H1 (cell line): ENCODE results near the gene AEBP1. TPM values are rescaled to one million over a fixed set of nuclear protein-coding genes. Genes with fewer than 3 reads are reported as not detected.

ENCODE experiments used
- CTCF ChIA-PET: fragments of 300-600 bp; sonication (Branson Sonifier 250); formaldehyde crosslinking; loops from one replicate; lab custom pipeline; 2021; ENCODE audit not compliant: partially characterized antibody; lab: Charles Lee
- POLR2A ChIA-PET: fragments of 300-600 bp; sonication (Branson Sonifier 250); formaldehyde crosslinking; loops from one replicate; lab custom pipeline; 2021; ENCODE audit warnings: inconsistent platforms; ENCODE audit not compliant: partially characterized antibody; lab: Charles Lee
- DNase-seq, 2 experiments: peaks; one replicate each; pipeline versions ENCODE4 v3.0.0 to v3.0.0-alpha.2; 2010 to 2022; ENCODE audit warnings: low spot score in 2 of 2, low read depth in 1 of 2, mixed read lengths in 1 of 2
- FAIRE-seq: peaks from 2 replicates; lab custom pipeline; 2011; peaks lifted over from hg19 to GRCh38; lab: Jason Lieb, UNC
- H2AFZ ChIP-seq: 2 replicates; pipeline ENCODE4 v1.8.1; 2012; ENCODE audit warnings: low read length, inconsistent platforms
- H2AK5ac ChIP-seq: 2 replicates; pipeline ENCODE4 v1.6.1; 2013; ENCODE audit warnings: low read depth, low read length
- H2BK120ac ChIP-seq: replicated peaks from 2 replicates; pipeline ENCODE3; 2013; ENCODE audit warnings: low read depth, low read length, inconsistent platforms
- H2BK12ac ChIP-seq: 2 replicates; pipeline ENCODE4 v1.6.1; 2013; ENCODE audit warnings: low read depth, low read length
- H2BK15ac ChIP-seq: 2 replicates; pipeline ENCODE4 v1.6.1; 2013; ENCODE audit warnings: low read length
- H2BK20ac ChIP-seq: 2 replicates; pipeline ENCODE4 v1.6.1; 2013; ENCODE audit warnings: low read length
- H2BK5ac ChIP-seq: 2 replicates; pipeline ENCODE4 v1.6.1; 2013; ENCODE audit warnings: low read depth, low read length
- H3K14ac ChIP-seq: 2 replicates; pipeline ENCODE4 v1.6.1; 2013; ENCODE audit warnings: inconsistent platforms; ENCODE audit not compliant: insufficient read length
- H3K18ac ChIP-seq: 2 replicates; pipeline ENCODE4 v1.6.1; 2013; ENCODE audit warnings: low read length; ENCODE audit errors: extremely low read depth
- H3K23ac ChIP-seq: 2 replicates; pipeline ENCODE4 v1.6.1; 2013; ENCODE audit warnings: inconsistent platforms; ENCODE audit not compliant: insufficient read length
- H3K23me2 ChIP-seq: 2 replicates; pipeline ENCODE4 v1.6.1; 2013; ENCODE audit warnings: low read depth, low read length
- H3K27ac ChIP-seq: 2 replicates; pipeline ENCODE4 v1.6.1; 2011; ENCODE audit warnings: low read depth, low read length, inconsistent platforms
- H3K27me3 ChIP-seq, 4 experiments: replicated peaks in 1 of 4; 1 replicate in 1 of 4; 2 replicates in 3 of 4; pipeline versions ENCODE4 v1.6.1 to v1.8.1; 2011 to 2013; ENCODE audit warnings: low read length in 3 of 4, mild to moderate bottlenecking in 3 of 4, inconsistent platforms in 2 of 4, mixed read lengths in 2 of 4, moderate library complexity in 1 of 4; ENCODE audit not compliant: control insufficient read depth in 3 of 4, insufficient read depth in 3 of 4; ENCODE audit errors: extremely low read depth in 1 of 4
- H3K36me3 ChIP-seq, 4 experiments: 2 replicates each; pipeline versions ENCODE4 v1.6.1 to v1.8.1; 2011 to 2013; ENCODE audit warnings: mild to moderate bottlenecking in 4 of 4, low read length in 3 of 4, moderate library complexity in 2 of 4, control low read depth in 1 of 4, inconsistent platforms in 1 of 4; ENCODE audit not compliant: insufficient read depth in 4 of 4, control insufficient read depth in 2 of 4
- H3K4ac ChIP-seq: replicated peaks from 2 replicates; pipeline ENCODE3; 2013; ENCODE audit warnings: low read length, low read depth, mixed read lengths, inconsistent platforms; ENCODE audit not compliant: insufficient read length
- H3K4me1 ChIP-seq, 4 experiments: replicated peaks in 1 of 4; 1 replicate in 1 of 4; 2 replicates in 3 of 4; pipeline versions ENCODE4 v1.6.1 to v1.8.1; 2011 to 2013; ENCODE audit warnings: low read length in 3 of 4, inconsistent platforms in 2 of 4, mixed read lengths in 1 of 4; ENCODE audit not compliant: insufficient read depth in 4 of 4, control insufficient read depth in 3 of 4
- H3K4me2 ChIP-seq, 2 experiments: 2 replicates each; pipeline versions ENCODE4 v1.6.1 to v1.8.1; 2011 to 2013; ENCODE audit warnings: low read depth in 2 of 2, low read length in 2 of 2, control low read depth in 1 of 2, inconsistent platforms in 1 of 2, mild to moderate bottlenecking in 1 of 2; ENCODE audit not compliant: insufficient read depth in 1 of 2
- H3K4me3 ChIP-seq, 4 experiments: fragments of 200-600, 300-600 bp in 1 of 4; sonication (generic), shearing (Covaris generic), sonication (Bioruptor Twin) in 1 of 4; 2 replicates each; pipeline versions ENCODE4 v1.5.1 to v1.8.1; 2011 to 2016; ENCODE audit warnings: low read length in 4 of 4, low read depth in 3 of 4, control low read depth in 2 of 4, inconsistent platforms in 2 of 4, mild to moderate bottlenecking in 2 of 4, mixed read lengths in 1 of 4, moderate library complexity in 1 of 4; ENCODE audit not compliant: insufficient read depth in 2 of 4; ENCODE audit errors: extremely low read depth in 1 of 4
- H3K56ac ChIP-seq: replicated peaks from 2 replicates; pipeline ENCODE3; 2013; ENCODE audit warnings: low read depth, mild to moderate bottlenecking, mixed read lengths, low read length, inconsistent platforms; ENCODE audit not compliant: insufficient read length
- H3K79me1 ChIP-seq: 2 replicates; pipeline ENCODE4 v1.6.1; 2013; ENCODE audit warnings: low read depth, low read length, control low read depth
- H3K79me2 ChIP-seq, 2 experiments: 2 replicates each; pipeline versions ENCODE4 v1.6.1 to v1.8.1; 2012 to 2013; ENCODE audit warnings: low read length in 2 of 2, mild to moderate bottlenecking in 2 of 2, inconsistent platforms in 1 of 2; ENCODE audit not compliant: insufficient read depth in 2 of 2, control insufficient read depth in 1 of 2
- H3K9ac ChIP-seq, 4 experiments: replicated peaks in 1 of 4; 1 replicate in 1 of 4; 2 replicates in 3 of 4; pipeline versions ENCODE4 v1.6.1 to v1.8.1; 2011 to 2013; ENCODE audit warnings: low read depth in 3 of 4, low read length in 3 of 4, control low read depth in 2 of 4, mild to moderate bottlenecking in 2 of 4, moderate library complexity in 2 of 4, inconsistent platforms in 1 of 4; ENCODE audit errors: extremely low read depth in 1 of 4
- H3K9me3 ChIP-seq, 2 experiments: 2 replicates each; pipeline versions ENCODE4 v1.6.1 to v1.8.1; 2012 to 2013; ENCODE audit warnings: mild to moderate bottlenecking in 2 of 2, moderate library complexity in 2 of 2, control low read depth in 1 of 2, inconsistent platforms in 1 of 2, low read depth in 1 of 2, low read length in 1 of 2, mixed read lengths in 1 of 2; ENCODE audit not compliant: insufficient read depth in 2 of 2
- H4K20me1 ChIP-seq, 2 experiments: replicated peaks in 1 of 2; 2 replicates each; pipeline versions ENCODE3 to v1.8.1; 2011 to 2013; ENCODE audit warnings: inconsistent platforms in 2 of 2, low read length in 2 of 2, mild to moderate bottlenecking in 1 of 2; ENCODE audit not compliant: insufficient read depth in 2 of 2, control insufficient read depth in 1 of 2
- H4K5ac ChIP-seq: 2 replicates; pipeline ENCODE4 v1.6.1; 2013; ENCODE audit warnings: low read length, low read depth, mixed read lengths, inconsistent platforms; ENCODE audit not compliant: insufficient read length
- H4K8ac ChIP-seq: 2 replicates; pipeline ENCODE4 v1.8.0; 2013; ENCODE audit warnings: mild to moderate bottlenecking, moderate library complexity, low read length, inconsistent platforms; ENCODE audit not compliant: insufficient read depth; ENCODE audit errors: extremely low read depth
- H4K91ac ChIP-seq: replicated peaks from 2 replicates; pipeline ENCODE3; 2013; ENCODE audit warnings: low read length, mixed read lengths, inconsistent platforms; ENCODE audit not compliant: insufficient read length
- BACH1 ChIP-seq: IDR thresholded peaks from 2 replicates; pipeline ENCODE4 v1.6.1; 2012; ENCODE audit warnings: low read length, improper control_type of control experiment
- SP1 ChIP-seq: IDR thresholded peaks from 2 replicates; pipeline ENCODE4 v1.6.1; 2011; ENCODE audit warnings: low read depth, low read length
- SP2 ChIP-seq: IDR thresholded peaks from 2 replicates; pipeline ENCODE4 v1.6.1; 2012; ENCODE audit warnings: mild to moderate bottlenecking, low read length, inconsistent platforms
- SP4 ChIP-seq: IDR thresholded peaks from 2 replicates; pipeline ENCODE4 v1.6.1; 2012; ENCODE audit warnings: low read length, inconsistent platforms
- WGBS, 2 experiments: shearing (Covaris generic) in 1 of 2; methylation state at CpG; one replicate each; pipeline versions ENCODE4 v1.1.6 to v1.1.7; 2013 to 2015; ENCODE audit warnings: low lambda C conversion rate in 2 of 2, mixed read lengths in 2 of 2, inconsistent platforms in 1 of 2, low coverage in 1 of 2, missing lambda C conversion rate in 1 of 2; ENCODE audit not compliant: insufficient replicate concordance in 2 of 2, insufficient coverage in 1 of 2, insufficient read length in 1 of 2; ENCODE audit errors: extremely low coverage in 1 of 2, missing lambda C conversion rate in 1 of 2; 5-methylcytosine and 5-hydroxymethylcytosine counted together
- polyA plus RNA-seq, 7 experiments: library from polyadenylated mRNA; depleted of rRNA in 3 of 7; stranded (reverse) in 5 of 7; unstranded in 2 of 7; fragments of >200 nt in 5 of 7; fragments of 200-250 nt in 2 of 7; gene quantifications; 1 replicate in 5 of 7; 2 replicates in 1 of 7; 4 replicates in 1 of 7; pipeline versions ENCODE4 v1.2.1 to v1.2.3, GENCODE V29; 2011 to 2013; ENCODE audit warnings: missing spikeins in 2 of 7, mixed read lengths in 2 of 7
- total RNA-seq: library from RNA; stranded (reverse); fragmentation: NEBNext Ultra II Directional; extraction: Animal tissue kit (Norgen Biotek cat#: 25700); gene quantifications from 2 replicates; pipeline ENCODE4 v1.2.1, GENCODE V29; 2021

Gene AEBP1
- total and polyA plus RNA-seq, 2 of the 8 experiments (the other 6 are each of a cell fraction or from before 2014, with no cell fraction given): 10.4 to 41.2 TPM

- no peak overlapping the region for H4K91ac ChIP-seq
- no peak overlapping the region for H2AFZ ChIP-seq
- DNase-seq (no peak), FAIRE-seq (no peak)
- TF ChIP-seq BACH1 (no peak), SP4 (no peak), SP2 (no peak), SP1 (no peak)
- no peak overlapping the region for H3K4me2 ChIP-seq
- CTCF ChIA-PET: no interaction called here
- POLR2A ChIA-PET: no interaction called here
- no peaks in the 10 kb centered on the region for H3K79me2 ChIP-seq
- WGBS, 2 experiments: 92% methylated on average over 7 of the region's 7 CpGs; no CpG with 5 or more reads in 1 of the 2 experiments
- H4K20me1 ChIP-seq: peaks cover 5 to 18% of the 10 kb centered on the region in 2 experiments
- no peaks in the 10 kb centered on the region for H3K23me2 ChIP-seq
- no peak overlapping the region for H3K56ac ChIP-seq
- no peak overlapping the region for H3K23ac ChIP-seq
- H3K9ac ChIP-seq: no peak overlapping the region
- H2BK20ac ChIP-seq: no peak overlapping the region
- peaks cover 0 to 4% (median 4%) of the 10 kb centered on the region in 4 experiments; a peak in 5 of 7 replicates for H3K4me1 ChIP-seq
- no peak overlapping the region for H4K5ac ChIP-seq
- H3K9me3 ChIP-seq: no peaks in the 10 kb centered on the region
- no peak overlapping the region for H3K4ac ChIP-seq
- no peak overlapping the region for H2BK15ac ChIP-seq
- H2AK5ac ChIP-seq: no peak overlapping the region
- H3K27me3 ChIP-seq: no peaks in the 10 kb centered on the region
- H3K18ac ChIP-seq: no peak overlapping the region
- no peak overlapping the region for H2BK12ac ChIP-seq
- no peak overlapping the region for H3K27ac ChIP-seq
- no peak overlapping the region for H3K14ac ChIP-seq
- no peak overlapping the region for H3K4me3 ChIP-seq
- H2BK5ac ChIP-seq: no peak overlapping the region; the same call in 1 of the 2 replicates
- no peak overlapping the region for H2BK120ac ChIP-seq
- H3K79me1 ChIP-seq: no peaks in the 10 kb centered on the region
- H4K8ac ChIP-seq: no peak overlapping the region
- peaks cover 4 to 38% (median 31%) of the 10 kb centered on the region in 4 experiments for H3K36me3 ChIP-seq
These were observed 45.4 kb upstream of the AEBP1 start for GRCh38 chr7:44058759-44059218.
